Ishikawa (cell line): Measurements from ENCODE around the gene CLDN3.

Experiments used
- CEBPB ChIP-seq: IDR thresholded peaks from 2 replicates; pipeline ENCODE4 v1.6.1; 2012
- CREB1 ChIP-seq: IDR thresholded peaks from 2 replicates; pipeline ENCODE4 v1.6.1; 2012; ENCODE audit warnings: low read depth
- EGR1 ChIP-seq: IDR thresholded peaks from 2 replicates; pipeline ENCODE4 v1.6.1; 2012
- EP300 ChIP-seq: IDR thresholded peaks from 2 replicates; pipeline ENCODE4 v1.6.1; 2012; ENCODE audit warnings: borderline replicate concordance
- FOXM1 ChIP-seq: IDR thresholded peaks from 2 replicates; pipeline ENCODE4 v1.6.1; 2012; ENCODE audit warnings: low read depth, borderline replicate concordance
- MAX ChIP-seq: IDR thresholded peaks from 2 replicates; pipeline ENCODE4 v1.6.1; 2012
- NFIC ChIP-seq: IDR thresholded peaks from 2 replicates; pipeline ENCODE4 v1.6.1; 2012
- RAD21 ChIP-seq: IDR thresholded peaks from 2 replicates; pipeline ENCODE4 v1.6.1; 2012; ENCODE audit warnings: low read depth
- REST ChIP-seq: IDR thresholded peaks from 2 replicates; pipeline ENCODE4 v1.6.1; 2012; ENCODE audit warnings: low read depth, mild to moderate bottlenecking
- TAF1 ChIP-seq: IDR thresholded peaks from 2 replicates; pipeline ENCODE4 v1.6.1; 2012; ENCODE audit warnings: low read depth, mild to moderate bottlenecking
- TCF12 ChIP-seq: IDR thresholded peaks from 2 replicates; pipeline ENCODE4 v1.6.1; 2012; ENCODE audit warnings: low read depth
- TEAD4 ChIP-seq: IDR thresholded peaks from 2 replicates; pipeline ENCODE4 v1.6.1; 2012
- USF1 ChIP-seq: IDR thresholded peaks from 2 replicates; pipeline ENCODE4 v1.6.1; 2012
- YY1 ChIP-seq: IDR thresholded peaks from 2 replicates; pipeline ENCODE4 v1.6.1; 2012; ENCODE audit warnings: low read depth
- ZBTB7A ChIP-seq: IDR thresholded peaks from 2 replicates; pipeline ENCODE4 v1.6.1; 2012; ENCODE audit warnings: low read depth

The CLDN3 gene

GRCh38 chr7:73812996-73813395 lies 42.9 kb upstream of the CLDN3 start:
- TF ChIP-seq USF1 (no peak), REST (no peak), MAX (no peak), EGR1 (no peak), CREB1 (no peak), TCF12 (no peak), NFIC (no peak), ZBTB7A (no peak), EP300 (no peak), TAF1 (no peak), CEBPB (no peak), RAD21 (no peak), YY1 (no peak)

- TF ChIP-seq ZBTB7A (no peak), TCF12 (no peak), CEBPB (no peak), EGR1 (no peak), REST (peak; percentile 74), TEAD4 (no peak), YY1 (no peak), CREB1 (no peak), USF1 (no peak), MAX (peak; percentile 44), NFIC (no peak), TAF1 (no peak), EP300 (no peak), RAD21 (peak; percentile 95), FOXM1 (peak; percentile 87)
Measured at GRCh38 chr7:73811760-73812168, 41.7 kb upstream of the CLDN3 start.

GRCh38 chr7:73810998-73811360 lies 40.9 kb upstream of the CLDN3 start:
- TF ChIP-seq EGR1, result no peak
- TF ChIP-seq TEAD4, result no peak
- TF ChIP-seq TCF12, result no peak
- no peak for TF ChIP-seq RAD21
- no peak for TF ChIP-seq USF1
- TF ChIP-seq ZBTB7A, result no peak
- TF ChIP-seq NFIC, result no peak
- TF ChIP-seq YY1, result no peak

GRCh38 chr7:73809467-73809951 lies 39.4 kb upstream of the CLDN3 start:
- TF ChIP-seq MAX, result no peak
- no peak for TF ChIP-seq TCF12
- no peak for TF ChIP-seq CREB1
- TF ChIP-seq YY1, result peak; percentile 55; the same call in 1 of the 2 replicates

- TF ChIP-seq TCF12, result no peak
- no peak for TF ChIP-seq TAF1
- no peak for TF ChIP-seq CEBPB
- TF ChIP-seq TEAD4, result no peak
- no peak for TF ChIP-seq MAX
- no peak for TF ChIP-seq ZBTB7A
- TF ChIP-seq YY1, result no peak
- TF ChIP-seq RAD21, result no peak
- TF ChIP-seq USF1, result no peak
- no peak for TF ChIP-seq FOXM1
- TF ChIP-seq EP300, result no peak
- no peak for TF ChIP-seq REST
- TF ChIP-seq CREB1, result no peak
- TF ChIP-seq EGR1, result no peak
Measured at GRCh38 chr7:73802459-73802858, 32.4 kb upstream of the CLDN3 start.
